PC-9 (cell line): ENCODE measurements around the gene LATS2. TPM values are rescaled to one million over a fixed set of nuclear protein-coding genes. Genes with fewer than 3 reads are reported as not detected.

Source experiments
- BruUV-seq: library from RNA; stranded (reverse); fragments of 400-500 nt; replicated peaks from 2 replicates; lab custom pipeline; 2021; lab: Mats Ljungman, UMichigan
- CTCF ChIA-PET: fragments of 300-600 bp; sonication (Branson Sonifier 250); formaldehyde crosslinking; loops from one replicate; lab custom pipeline; 2022; ENCODE audit warnings: antibody characterized with exemption; lab: Charles Lee
- POLR2A ChIA-PET: fragments of 300-600 bp; sonication (Branson Sonifier 250); formaldehyde crosslinking; loops from one replicate; lab custom pipeline; 2022; ENCODE audit warnings: antibody characterized with exemption; ENCODE audit not compliant: unreplicated experiment; lab: Charles Lee
- DNase-seq, 2 experiments: peaks; one replicate each; pipeline versions ENCODE4 v3.0.0 to v3.0.0-alpha.2; 2015 to 2022; ENCODE audit warnings: mixed read lengths in 1 of 2
- H2AFZ ChIP-seq: fragments of 200-600 bp; sonication (generic); 2 replicates; pipeline ENCODE4 v1.8.1; 2017; ENCODE audit warnings: antibody characterized with exemption
- H3F3A ChIP-seq: fragments of 200-600 bp; sonication (generic); 2 replicates; pipeline ENCODE4 v1.8.1; 2017; ENCODE audit warnings: antibody characterized with exemption, mild to moderate bottlenecking, low read depth; ENCODE audit not compliant: insufficient read depth
- H3K27ac ChIP-seq: fragments of 200-600 bp; sonication (generic); 2 replicates; pipeline ENCODE4 v1.6.1; 2016; ENCODE audit warnings: mixed run types
- H3K27me3 ChIP-seq: fragments of 200-600 bp; sonication (generic); 2 replicates; pipeline ENCODE4 v1.6.1; 2016; ENCODE audit warnings: low read depth, mixed run types; ENCODE audit not compliant: insufficient read depth
- H3K36me3 ChIP-seq: fragments of 200-600 bp; sonication (generic); 2 replicates; pipeline ENCODE4 v1.6.1; 2016; ENCODE audit warnings: low read depth, mixed run types
- H3K4me1 ChIP-seq: fragments of 200-600 bp; sonication (generic); replicated peaks from 2 replicates; pipeline ENCODE4 v1.6.1; 2016; ENCODE audit warnings: mixed run types; ENCODE audit not compliant: insufficient read depth
- H3K4me2 ChIP-seq: fragments of 200-600 bp; sonication (generic); 2 replicates; pipeline ENCODE4 v1.6.1; 2017; ENCODE audit warnings: mixed run types
- H3K4me3 ChIP-seq: fragments of 200-600 bp; sonication (generic); 2 replicates; pipeline ENCODE4 v1.6.1; 2016; ENCODE audit warnings: mixed run types
- H3K79me2 ChIP-seq: fragments of 200-600 bp; sonication (generic); 2 replicates; pipeline ENCODE4 v1.6.1; 2017; ENCODE audit warnings: low read depth, mixed run types
- H3K9me2 ChIP-seq: fragments of 200-600 bp; sonication (generic); 2 replicates; pipeline ENCODE4 v1.8.1; 2017; ENCODE audit warnings: mild to moderate bottlenecking; ENCODE audit not compliant: insufficient read depth
- H3K9me3 ChIP-seq: fragments of 200-600 bp; sonication (generic); 2 replicates; pipeline ENCODE4 v1.8.1; 2016; ENCODE audit warnings: low read depth; ENCODE audit not compliant: insufficient read depth
- H4K20me1 ChIP-seq: fragments of 200-600 bp; sonication (generic); 2 replicates; pipeline ENCODE4 v1.8.1; 2017; ENCODE audit not compliant: insufficient read depth
- CTCF ChIP-seq: fragments of 200-600 bp; sonication (generic); conservative IDR thresholded peaks from 2 replicates; pipeline ENCODE4 v1.6.1; 2017; ENCODE audit warnings: mixed run types, antibody characterized with exemption, mild to moderate bottlenecking, moderate library complexity
- EZH2 ChIP-seq: fragments of 200-600 bp; sonication (generic); IDR thresholded peaks from 2 replicates; pipeline ENCODE4 v1.8.0; 2017; ENCODE audit warnings: antibody characterized with exemption, low read depth
- intact Hi-C: fragments of 100-400 bp; cut with micrococcal nuclease; formaldehyde crosslinking; loops from one replicate; pipeline ENCODE4 v1.10.0; 2022; ENCODE audit not compliant: unreplicated experiment
- total RNA-seq: library from RNA; stranded (reverse); gene quantifications from 2 replicates; pipeline ENCODE4 v1.2.3, GENCODE V29; 2021

The LATS2 gene
- total RNA-seq, 1 experiment from 2014 or later, result 12.3 TPM

- peaks cover 49% of the 10 kb centered on the region for H4K20me1 ChIP-seq
- no peaks in the 10 kb centered on the region for H3K36me3 ChIP-seq
- H3K9me3 ChIP-seq, result no peaks in the 10 kb centered on the region
- no peak overlapping the region for H3K27ac ChIP-seq
- ChIA-PET CTCF (no interaction called here), POLR2A (no interaction called here)
- H3F3A ChIP-seq, result peaks cover 11% of the 10 kb centered on the region; the same call in 1 of the 2 replicates
- DNase-seq, result no peak
- no peaks in the 10 kb centered on the region for H3K9me2 ChIP-seq
- intact Hi-C loops, result no loop called here
- peaks cover 12% of the 10 kb centered on the region for H3K4me1 ChIP-seq
- no TSS peak for BruUV-seq
- no peak overlapping the region for H2AFZ ChIP-seq
- H3K4me3 ChIP-seq, result no peak overlapping the region
- no peak for TF ChIP-seq CTCF
- no peak for TF ChIP-seq EZH2
- peaks cover 8% of the 10 kb centered on the region; the same call in 1 of the 2 replicates for H3K79me2 ChIP-seq
- H3K27me3 ChIP-seq, result no peaks in the 10 kb centered on the region
- no peak overlapping the region for H3K4me2 ChIP-seq
Measured at GRCh38 chr13:21011378-21011777, 50.0 kb downstream of the LATS2 start.

- Histone ChIP-seq H4K20me1 (peaks cover 47% of the 10 kb centered on the region), H3K4me2 (no peak overlapping the region), H3K4me3 (no peak overlapping the region), H3F3A (peaks cover 11% of the 10 kb centered on the region; the same call in 1 of the 2 replicates), H3K27me3 (no peaks in the 10 kb centered on the region), H3K79me2 (0 out of 2 replicates have a peak, but pooled peaks cover under 1% of the 10 kb centered on the region), H2AFZ (no peak overlapping the region), H3K27ac (no peak overlapping the region), H3K9me3 (no peaks in the 10 kb centered on the region), H3K4me1 (peaks cover 12% of the 10 kb centered on the region), H3K36me3 (no peaks in the 10 kb centered on the region), H3K9me2 (no peaks in the 10 kb centered on the region)
- BruUV-seq, result no TSS peak
- no peak for DNase-seq
- intact Hi-C loops, result no loop called here
- TF ChIP-seq EZH2, result no peak
- ChIA-PET POLR2A (no interaction called here), CTCF (no interaction called here)
Measured at GRCh38 chr13:21010621-21011020, 50.8 kb downstream of the LATS2 start.

- ChIA-PET POLR2A (no interaction called here), CTCF (no interaction called here)
- no peaks in the 10 kb centered on the region for H3K9me3 ChIP-seq
- H3K4me1 ChIP-seq, result no peaks in the 10 kb centered on the region
- no peak overlapping the region for H3K4me2 ChIP-seq
- no peak overlapping the region for H3K27ac ChIP-seq
- H3K79me2 ChIP-seq, result no peaks in the 10 kb centered on the region
- H4K20me1 ChIP-seq, result peaks cover 37% of the 10 kb centered on the region
- H3K9me2 ChIP-seq, result no peaks in the 10 kb centered on the region
- DNase-seq, result no peak
- H3K36me3 ChIP-seq, result no peaks in the 10 kb centered on the region
- BruUV-seq, result no TSS peak
- no peaks in the 10 kb centered on the region for H3K27me3 ChIP-seq
- no peak overlapping the region for H2AFZ ChIP-seq
- no peak for TF ChIP-seq CTCF
- peaks cover 6% of the 10 kb centered on the region; the same call in 1 of the 2 replicates for H3F3A ChIP-seq
- no peak overlapping the region for H3K4me3 ChIP-seq
- intact Hi-C loops, result no loop called here
Measured at GRCh38 chr13:21009036-21009435, 52.4 kb downstream of the LATS2 start.

GRCh38 chr13:21008026-21008425 lies 53.4 kb downstream of the LATS2 start:
- TF ChIP-seq EZH2 (no peak), CTCF (no peak)
- Histone ChIP-seq H3F3A (peaks cover 6% of the 10 kb centered on the region; the same call in 1 of the 2 replicates), H3K27ac (no peak overlapping the region), H3K36me3 (no peaks in the 10 kb centered on the region), H4K20me1 (peaks cover 28% of the 10 kb centered on the region), H3K4me3 (no peak overlapping the region), H3K9me3 (no peaks in the 10 kb centered on the region), H3K4me1 (no peaks in the 10 kb centered on the region), H3K79me2 (no peaks in the 10 kb centered on the region), H3K9me2 (no peaks in the 10 kb centered on the region), H2AFZ (no peak overlapping the region), H3K4me2 (no peak overlapping the region), H3K27me3 (no peaks in the 10 kb centered on the region)
- POLR2A ChIA-PET, result no interaction called here
- BruUV-seq, result no TSS peak
- CTCF ChIA-PET, result no interaction called here
- intact Hi-C loops, result no loop called here
- DNase-seq, result no peak
